HG03439 (cell line): ENCODE results near the gene KBTBD13.
"Not testable (repeated sequence)": the region's sequence is repeated elsewhere in the genome, so short reads cannot be mapped to it uniquely, and the experiment has no call there.

Experiments used
- ATAC-seq: cut with Tn5 transposase; IDR thresholded peaks from one replicate; pipeline ENCODE4 v1.9.1; 2021; ENCODE audit warnings: mild to moderate bottlenecking, moderate library complexity; ENCODE audit not compliant: unreplicated experiment

The KBTBD13 gene

GRCh38 chr15:65087873-65088642 lies 11.5 kb downstream of the KBTBD13 start:
- no peak for ATAC-seq

DNA sequence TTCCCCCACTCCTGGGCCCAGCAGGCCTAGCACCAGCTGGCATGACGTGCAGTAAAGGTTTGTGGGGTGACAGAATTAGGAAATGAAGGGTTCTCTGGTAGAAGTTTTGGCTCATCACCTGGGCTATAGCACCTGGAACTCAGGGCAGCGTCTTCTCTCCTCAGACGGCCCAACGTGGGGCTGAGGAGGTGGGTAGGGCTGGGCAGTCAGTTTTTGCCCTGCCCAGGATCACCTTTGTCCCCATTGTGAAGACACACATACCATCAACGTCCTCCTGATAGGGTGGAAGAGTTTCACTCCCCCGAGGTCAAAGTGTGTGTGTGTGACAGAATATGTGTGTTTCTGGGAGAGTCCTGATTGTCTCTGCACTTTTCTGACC lies 12.1 kb downstream of the KBTBD13 start:
- ATAC-seq: no peak

- no peak for ATAC-seq
These were observed 12.8 kb downstream of the KBTBD13 start for GRCh38 chr15:65089206-65089824.

DNA sequence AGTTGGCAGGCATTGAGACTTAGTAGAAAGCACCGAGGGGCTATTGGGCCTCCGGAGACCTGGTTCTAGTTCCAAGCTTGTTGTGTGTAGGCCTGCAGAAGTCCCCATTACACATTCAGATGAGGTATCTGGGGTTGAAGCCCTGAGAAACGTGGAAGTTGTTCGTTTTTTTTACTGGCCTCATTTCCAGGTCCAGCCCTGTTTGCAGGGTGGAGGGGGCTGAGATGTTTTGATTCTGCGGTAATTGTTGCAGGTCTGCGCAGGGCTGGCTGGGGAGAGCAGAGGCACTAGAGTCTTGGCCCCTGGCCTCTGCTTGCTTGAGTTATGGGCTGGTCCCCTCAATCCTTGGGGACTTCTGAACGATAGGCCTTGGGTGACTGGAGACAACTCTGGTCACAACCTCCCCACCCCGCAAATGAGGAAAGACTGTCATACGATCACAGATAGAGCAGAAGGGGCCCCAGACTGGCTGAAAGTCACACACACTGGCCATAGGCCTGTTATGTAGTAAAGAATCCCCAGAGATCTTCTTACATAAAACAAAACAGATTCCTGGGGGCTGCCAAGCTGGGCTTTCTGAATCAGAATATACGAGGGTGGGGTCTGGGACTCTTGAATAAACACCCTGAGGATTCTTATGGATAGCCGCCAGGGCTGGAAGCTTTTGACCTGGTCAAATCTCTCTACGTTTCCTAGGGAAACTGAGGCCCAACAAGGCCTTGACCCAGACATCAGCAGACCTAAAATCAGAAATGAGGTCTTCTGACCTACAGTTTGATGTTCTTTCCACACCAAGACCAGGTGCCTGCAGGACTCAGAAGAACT lies 15.6 kb downstream of the KBTBD13 start:
- ATAC-seq: no peak

DNA sequence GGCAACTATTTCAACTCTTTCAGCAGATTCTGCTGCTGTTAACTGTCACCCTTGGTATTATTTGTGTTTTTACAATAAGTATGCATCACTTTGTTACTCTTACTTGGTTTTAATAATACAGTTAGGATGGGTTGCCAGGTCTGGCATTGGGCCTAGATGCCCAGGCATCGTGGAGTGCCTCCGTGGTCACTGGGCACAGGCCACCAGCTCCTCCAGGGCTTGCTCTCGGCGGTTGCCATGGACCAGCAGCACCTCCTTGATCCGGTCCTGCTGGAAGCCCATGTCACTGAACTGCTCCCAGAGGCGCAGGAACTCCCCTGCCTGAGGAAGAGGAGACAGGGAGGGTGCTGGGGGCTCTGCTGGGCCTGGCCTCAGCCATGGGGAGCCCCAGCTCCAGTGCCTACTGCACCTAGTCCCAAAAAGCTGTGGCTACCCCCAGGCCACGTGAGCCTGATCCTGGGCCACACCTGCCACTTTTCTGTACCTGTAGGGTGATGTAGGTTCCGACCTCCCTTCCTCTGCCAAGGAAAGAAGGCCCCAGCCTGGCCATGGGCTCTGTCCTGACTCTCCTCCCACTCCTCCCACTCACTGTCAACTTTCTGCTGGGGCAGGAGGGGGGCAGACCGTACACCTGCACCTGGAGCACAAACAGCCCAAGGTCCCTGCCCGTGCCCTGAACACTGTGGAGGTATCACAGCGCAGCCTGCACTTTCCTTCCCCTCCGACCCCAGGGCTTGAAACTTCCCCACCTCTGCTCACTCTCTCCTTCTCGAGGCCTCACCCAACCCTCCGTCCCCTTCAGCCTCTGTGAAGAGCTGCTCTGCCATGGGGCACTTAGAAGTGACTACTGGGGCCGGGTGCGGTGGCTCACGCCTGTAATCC lies 16.6 kb downstream of the KBTBD13 start:
- ATAC-seq: no peak

DNA sequence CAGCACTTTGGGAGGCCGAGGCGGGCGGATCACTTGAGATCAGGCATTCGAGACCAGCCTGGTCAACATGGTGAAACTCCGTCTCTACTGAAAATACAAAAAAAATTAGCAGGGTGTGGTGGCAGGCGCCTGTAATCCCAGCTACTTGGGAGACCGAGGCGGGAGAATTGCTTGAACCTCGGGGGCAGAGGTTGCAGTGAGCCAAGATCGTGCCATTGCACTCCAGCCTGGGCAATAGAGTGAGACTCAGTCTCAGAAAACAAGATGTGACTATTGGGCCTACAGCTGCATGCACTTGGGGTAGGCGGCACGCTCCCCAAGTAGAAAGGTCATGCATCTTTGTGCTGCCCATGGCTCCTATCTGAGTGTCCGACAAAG lies 17.2 kb downstream of the KBTBD13 start:
- ATAC-seq: not testable (repeated sequence)

- ATAC-seq: no peak
These were observed 17.9 kb downstream of the KBTBD13 start for GRCh38 chr15:65094294-65094995.

DNA sequence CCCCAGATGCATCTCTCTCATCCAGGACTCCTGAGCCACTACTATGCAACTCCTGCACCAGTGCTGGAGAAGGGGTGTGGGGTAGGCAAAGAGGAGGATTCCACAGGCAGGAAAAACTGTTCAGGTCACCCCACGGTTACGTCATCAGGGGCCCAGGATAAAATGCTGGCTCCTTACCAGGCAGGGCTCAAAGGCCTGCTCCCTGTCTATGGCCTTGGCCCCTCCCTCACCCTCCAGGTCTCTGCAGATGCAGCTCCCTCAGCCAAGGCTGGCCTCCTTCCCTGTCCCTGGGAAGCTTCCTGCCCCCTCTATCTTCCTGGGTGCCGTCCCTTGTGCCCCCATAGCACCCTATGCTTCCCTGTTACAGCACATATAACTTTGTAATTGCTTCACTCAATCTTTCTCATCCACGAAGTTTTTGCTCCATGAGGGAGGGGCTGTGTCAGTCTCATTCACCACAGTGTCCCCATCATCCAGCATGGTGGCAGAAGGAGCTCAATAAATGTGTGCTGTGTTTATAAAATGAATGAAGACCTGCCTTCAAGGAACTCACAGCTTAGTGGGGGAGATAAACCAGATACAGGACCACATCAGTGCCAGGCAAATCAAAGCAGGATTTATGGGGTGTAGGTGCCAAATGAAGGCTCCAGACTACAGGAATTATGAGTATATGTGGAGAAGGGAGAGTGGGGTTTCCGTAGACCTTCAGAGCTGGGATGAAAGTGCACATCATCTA lies 18.6 kb downstream of the KBTBD13 start:
- no peak for ATAC-seq

GRCh38 chr15:65095747-65096104 lies 19.2 kb downstream of the KBTBD13 start:
- no peak for ATAC-seq

DNA sequence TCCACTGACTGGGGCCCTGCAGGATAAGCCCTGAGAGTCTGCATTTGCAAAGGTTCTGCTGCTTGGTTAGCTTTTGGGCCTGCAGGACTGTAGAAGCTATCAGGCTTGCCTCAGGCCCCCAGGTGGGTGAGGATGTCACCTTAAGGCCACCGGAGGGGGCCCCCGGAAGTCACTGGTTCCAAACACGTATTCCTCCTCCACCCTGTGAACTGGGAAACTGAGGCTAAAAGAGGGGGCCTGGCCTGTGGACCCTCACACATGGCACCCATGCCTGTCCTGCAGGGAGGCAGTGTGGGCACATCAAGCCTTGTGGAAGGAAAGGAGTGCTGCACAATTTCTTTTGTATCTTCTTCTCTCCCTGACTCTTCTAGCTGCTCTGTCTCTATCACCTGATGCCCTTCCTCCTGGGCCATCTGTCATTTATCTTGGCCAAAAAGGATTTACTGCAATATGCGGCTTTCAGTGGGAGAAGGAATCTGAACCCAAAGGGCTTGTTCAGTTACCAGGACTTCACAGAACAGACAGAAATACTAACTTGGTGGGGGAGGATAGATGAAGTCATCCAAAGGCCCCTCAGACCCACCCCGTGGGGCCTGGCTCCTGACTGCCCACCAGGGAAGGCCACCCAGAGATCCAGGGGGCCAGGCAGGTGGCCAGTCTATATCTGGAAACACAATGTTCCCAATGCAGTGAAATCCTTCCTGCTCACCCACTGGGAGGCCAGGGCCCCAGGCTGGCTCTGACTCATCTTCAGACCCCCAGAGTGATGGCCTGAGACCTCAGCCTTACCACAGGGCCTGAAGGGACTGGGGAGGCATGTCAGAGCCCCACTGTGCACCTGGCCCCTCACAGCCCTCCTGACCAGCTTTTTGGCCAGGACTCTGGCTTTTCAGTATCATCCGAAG lies 20.2 kb downstream of the KBTBD13 start:
- ATAC-seq: no peak

- no peak for ATAC-seq
These were observed 21.2 kb downstream of the KBTBD13 start for GRCh38 chr15:65097651-65098263.

DNA sequence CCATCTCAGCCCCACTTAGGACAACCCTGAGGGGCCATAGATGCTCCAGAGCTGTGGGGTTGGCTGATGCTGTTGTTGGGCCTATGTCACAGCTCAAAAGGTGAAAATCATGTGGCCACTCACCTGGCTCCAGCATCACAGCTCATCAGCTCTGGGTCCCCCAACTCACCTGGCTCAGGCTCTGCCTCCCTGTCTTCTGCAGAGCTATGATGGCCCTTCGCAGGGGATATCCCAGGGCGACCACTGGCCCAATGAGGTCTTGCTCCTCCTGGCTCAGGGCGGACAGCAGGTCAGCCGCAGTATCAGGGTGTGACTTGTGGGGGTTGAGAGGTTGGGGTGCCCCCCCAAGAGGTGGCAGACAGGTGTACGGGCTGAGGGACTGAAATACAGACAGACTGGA lies 22.8 kb downstream of the KBTBD13 start:
- no peak for ATAC-seq

GRCh38 chr15:65099801-65100200 lies 23.3 kb downstream of the KBTBD13 start:
- ATAC-seq: not testable (repeated sequence)

GRCh38 chr15:65100442-65100841 lies 23.9 kb downstream of the KBTBD13 start:
- ATAC-seq: no peak

GRCh38 chr15:65101411-65101890 lies 24.9 kb downstream of the KBTBD13 start:
- ATAC-seq: no peak

DNA sequence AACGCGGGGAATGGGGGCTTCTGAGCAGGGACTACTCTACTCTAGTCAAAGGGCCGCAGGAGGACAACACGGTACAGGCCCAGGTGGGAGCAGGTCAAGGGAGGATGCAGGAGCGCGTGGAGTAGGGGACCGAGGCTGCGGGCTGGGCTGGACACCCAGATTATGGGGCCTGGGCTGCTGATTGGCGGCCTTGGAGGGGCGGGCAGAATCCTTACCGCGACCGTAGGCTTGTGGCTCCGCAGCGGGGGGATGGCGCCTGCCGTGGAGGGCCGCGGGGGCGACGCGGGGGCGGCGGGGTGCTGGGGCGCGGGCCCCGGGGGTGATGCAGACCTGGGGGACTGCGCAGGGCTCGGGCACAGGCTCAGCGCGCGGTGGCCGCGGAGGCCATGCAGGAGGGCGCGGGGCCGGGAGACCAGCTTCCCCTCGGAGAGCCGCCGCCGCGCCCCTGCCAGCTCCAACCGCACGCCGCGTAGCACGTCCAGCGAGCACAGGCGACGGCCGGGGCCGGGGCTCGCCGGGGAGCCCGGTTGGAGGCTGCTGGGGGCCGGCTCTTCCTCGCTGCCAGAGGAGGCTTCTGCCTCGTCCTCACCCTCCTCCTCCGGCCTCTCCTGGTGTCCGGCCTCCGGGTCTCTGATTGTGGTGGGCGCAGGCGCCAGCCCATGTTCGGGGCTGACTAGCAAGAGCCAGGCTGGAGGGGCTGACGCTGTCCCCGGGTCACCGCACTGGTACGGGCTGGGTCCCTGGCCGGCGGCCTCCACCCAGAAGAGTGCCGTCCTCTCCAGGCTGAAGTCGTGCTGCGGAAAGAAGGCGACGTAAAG lies 25.6 kb downstream of the KBTBD13 start:
- no peak for ATAC-seq

- no peak for ATAC-seq
These were observed 26.4 kb downstream of the KBTBD13 start for GRCh38 chr15:65102912-65103311.
